NT2/D1 (cell line): Measurements from ENCODE around the gene FGF1.

ENCODE experiments used
- YY1 ChIP-seq: IDR thresholded peaks from 2 replicates; pipeline ENCODE4 v1.6.1; 2011; ENCODE audit not compliant: insufficient read length, insufficient read depth
- ZNF274 ChIP-seq: IDR thresholded peaks from 2 replicates; pipeline ENCODE4 v1.6.1; 2011; ENCODE audit warnings: mild to moderate bottlenecking, low read depth, low read length

GRCh38 chr5:142683881-142684505 is 1.9 kb downstream of the FGF1 start:
- TF ChIP-seq ZNF274 (no peak), YY1 (no peak)
